Activated T-cell treated with anti-CD3 and anti-CD28 coated beads for 4 hours (primary cell): ENCODE data around the gene ATRIP.
"Not testable (repeated sequence)": the region's sequence is repeated elsewhere in the genome, so short reads cannot be mapped to it uniquely, and the experiment has no call there.

Experiments
- DNase-seq: peaks from one replicate; pipeline ENCODE4 v3.0.0-alpha.2; 2020

Gene ATRIP

DNA sequence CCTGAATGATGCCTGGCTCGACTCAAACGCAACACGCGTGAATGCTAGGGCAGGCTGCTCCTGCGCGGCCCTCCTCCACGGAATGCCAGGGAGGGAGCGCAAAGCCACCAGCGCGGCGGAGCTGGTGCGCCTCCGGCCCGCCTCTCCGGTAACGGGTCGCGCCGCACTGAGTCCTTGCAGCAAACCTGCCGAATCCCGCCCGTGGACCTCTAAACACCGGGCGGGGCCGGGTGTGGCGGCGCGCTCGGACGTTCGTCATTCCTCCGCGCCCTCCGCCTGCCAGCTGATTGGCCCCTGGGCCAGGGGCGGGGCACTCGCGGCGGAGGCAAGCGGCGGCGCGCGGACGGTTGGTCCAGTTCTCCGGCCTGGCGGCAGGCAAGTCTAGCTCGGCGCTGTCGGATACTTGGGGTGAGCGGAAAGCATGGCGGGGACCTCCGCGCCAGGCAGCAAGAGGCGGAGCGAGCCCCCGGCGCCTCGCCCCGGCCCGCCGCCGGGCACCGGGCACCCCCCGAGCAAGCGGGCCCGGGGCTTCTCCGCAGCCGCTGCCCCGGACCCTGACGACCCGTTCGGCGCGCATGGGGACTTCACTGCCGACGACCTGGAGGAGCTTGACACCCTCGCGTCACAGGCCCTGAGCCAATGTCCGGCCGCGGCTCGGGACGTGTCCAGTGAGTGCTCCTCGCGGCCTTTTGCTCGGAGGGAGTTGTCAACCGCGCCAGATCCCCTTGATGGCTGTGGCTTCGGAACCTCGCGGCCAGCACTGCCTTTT lies at the start of gene ATRIP:
ATRIP (plus strand) TSS at position 313 of the 769 bp plus-strand sequence; CDS start at position 422, 109 bp downstream.
- DNase-seq, result peak; percentile 73

- no peak for DNase-seq
These were observed 48.5 kb upstream of the ATRIP start for GRCh38 chr3:48397767-48398681.

DNA sequence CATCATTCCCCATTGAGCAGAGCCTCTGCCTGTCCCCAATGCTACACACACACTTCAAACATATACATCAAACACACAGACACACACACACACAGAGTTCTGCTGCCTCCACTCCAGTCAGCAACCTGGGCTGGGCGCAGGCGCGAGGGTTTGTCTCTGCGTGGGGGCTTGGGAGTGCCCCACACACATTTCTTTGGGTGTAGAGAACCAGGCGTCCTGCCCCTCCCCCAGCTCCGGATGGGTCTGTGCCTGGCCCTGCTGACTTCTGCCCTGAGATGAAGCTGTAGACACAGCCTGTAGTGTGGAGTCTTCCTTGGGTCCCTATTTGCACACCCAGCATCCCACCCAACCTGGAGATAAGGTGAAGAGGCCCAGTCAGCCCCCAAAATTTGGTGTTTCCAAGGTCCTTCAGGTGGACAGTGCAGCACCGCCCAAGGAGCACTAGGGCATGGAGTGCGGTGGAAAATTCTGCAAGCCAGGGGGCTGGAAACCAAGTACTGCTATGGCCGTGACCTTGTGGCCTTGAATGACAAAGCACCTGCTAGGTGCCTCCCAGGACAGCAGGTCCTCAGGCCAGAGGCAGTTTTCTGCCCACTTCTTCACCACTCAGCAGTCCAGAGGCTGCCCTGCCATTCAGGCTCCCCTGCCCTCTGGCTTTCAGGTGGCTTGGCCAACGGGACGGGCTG lies 47.7 kb upstream of the ATRIP start:
- DNase-seq, result no peak

DNA sequence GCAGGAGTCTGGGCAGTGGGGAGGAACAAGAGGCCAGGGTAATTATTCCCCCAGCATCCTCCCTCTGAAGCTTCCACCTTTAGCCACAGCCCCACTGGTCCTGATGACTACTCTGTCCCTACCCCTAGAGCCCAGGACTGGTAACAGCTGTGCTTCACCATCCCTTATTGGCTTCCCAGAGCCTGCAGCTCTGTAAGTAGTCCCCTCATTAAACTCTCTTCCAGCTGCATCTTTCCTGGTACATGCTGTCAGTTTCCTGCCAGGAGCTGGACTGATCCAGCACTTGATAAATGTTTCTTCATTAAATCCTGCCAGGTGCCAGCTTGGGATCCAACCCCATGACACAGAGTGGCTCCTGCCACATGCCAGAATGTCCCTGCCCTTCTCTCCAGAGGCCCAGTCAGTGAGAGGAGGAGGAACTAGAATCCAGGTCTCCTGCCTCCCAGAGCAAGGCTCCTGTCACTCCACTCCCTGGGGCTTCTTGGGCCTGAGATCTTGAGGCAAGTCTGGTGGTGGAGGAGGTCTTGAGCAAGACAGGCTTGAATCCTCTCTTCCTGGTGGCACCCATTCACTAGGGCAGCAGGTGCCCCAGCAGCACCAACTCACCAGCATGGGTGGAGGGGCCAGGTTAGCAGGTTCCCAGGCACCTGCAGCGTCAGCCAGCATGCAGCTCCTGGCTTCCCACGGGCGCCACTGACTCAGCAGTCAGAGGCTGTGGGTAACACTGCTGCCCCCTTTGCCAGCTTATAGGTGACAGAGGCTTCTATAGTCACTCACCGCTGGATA lies 47.0 kb upstream of the ATRIP start:
- DNase-seq, result no peak

DNA sequence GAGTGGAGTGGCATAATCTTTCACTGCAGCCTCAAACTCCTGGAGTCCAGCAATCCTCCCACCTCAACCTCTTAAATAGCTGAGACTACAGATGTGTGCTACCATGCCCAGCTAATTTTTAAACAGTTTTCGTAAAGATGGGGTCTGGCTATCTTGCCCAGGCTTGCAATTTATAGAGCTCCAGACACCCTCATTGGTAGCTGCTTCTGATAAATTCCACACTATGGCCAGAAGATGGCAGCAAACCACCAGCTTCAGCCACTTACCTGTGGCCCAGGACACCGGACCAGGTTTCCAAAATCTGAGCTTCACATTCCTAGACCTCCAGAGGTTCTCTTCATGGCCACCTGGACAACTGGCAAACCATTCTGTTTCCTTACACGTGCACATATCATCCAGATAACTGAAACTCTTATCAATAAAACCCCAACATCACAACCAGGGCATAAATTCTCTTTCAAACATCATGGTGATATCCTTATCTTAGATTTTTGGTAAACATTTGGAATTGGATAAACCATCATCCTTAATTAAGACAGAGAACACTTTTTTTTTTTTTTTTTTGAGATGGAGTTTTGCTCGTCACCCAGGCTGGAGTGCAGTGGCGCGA lies 45.6 kb upstream of the ATRIP start:
- DNase-seq, result peak; percentile 50

DNA sequence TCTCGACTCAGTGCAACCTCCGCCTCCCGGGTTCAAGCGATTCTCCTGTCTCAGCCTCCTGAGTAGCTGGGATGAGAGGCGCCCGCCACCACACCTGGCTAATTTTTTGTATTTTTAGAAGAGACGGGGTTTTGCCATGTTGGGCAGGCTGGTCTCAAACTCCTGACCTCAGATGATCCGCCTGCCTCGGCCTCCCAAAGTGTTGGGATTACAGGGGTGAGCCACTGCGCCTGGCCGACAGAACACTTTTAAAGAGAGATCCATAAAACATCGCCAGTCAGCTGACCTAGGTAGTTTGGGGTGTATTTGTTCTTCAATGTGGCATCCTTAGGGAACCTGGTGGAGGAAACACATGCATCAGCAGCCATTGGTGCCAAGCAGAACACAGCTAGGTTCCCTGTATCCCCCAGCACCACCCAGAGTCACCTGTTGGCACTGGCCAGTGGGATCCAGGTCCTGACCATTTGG lies 45.1 kb upstream of the ATRIP start:
- DNase-seq, result not testable (repeated sequence)

GRCh38 chr3:48402281-48402732 lies 44.2 kb upstream of the ATRIP start:
- DNase-seq, result no peak

DNA sequence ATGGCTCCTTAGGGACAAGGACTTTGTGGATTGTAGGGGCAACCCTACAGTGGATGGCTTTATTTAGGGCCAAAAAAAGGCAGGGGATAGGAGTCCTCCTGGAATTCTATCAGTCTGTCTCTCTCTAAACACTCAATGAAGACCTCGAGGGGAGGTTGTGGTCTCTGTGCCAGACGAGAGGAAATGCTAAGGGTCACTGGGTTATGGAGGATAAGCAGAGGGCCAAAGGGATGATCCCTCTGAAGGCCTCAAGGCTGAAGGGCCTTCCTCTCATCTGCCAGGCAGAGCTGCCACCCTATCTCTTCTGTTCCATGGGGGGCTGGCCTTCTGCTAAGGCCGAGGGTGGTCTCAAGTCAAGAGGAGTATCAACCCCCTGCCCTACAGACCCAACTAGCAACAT lies 43.6 kb upstream of the ATRIP start:
- DNase-seq, result no peak

DNA sequence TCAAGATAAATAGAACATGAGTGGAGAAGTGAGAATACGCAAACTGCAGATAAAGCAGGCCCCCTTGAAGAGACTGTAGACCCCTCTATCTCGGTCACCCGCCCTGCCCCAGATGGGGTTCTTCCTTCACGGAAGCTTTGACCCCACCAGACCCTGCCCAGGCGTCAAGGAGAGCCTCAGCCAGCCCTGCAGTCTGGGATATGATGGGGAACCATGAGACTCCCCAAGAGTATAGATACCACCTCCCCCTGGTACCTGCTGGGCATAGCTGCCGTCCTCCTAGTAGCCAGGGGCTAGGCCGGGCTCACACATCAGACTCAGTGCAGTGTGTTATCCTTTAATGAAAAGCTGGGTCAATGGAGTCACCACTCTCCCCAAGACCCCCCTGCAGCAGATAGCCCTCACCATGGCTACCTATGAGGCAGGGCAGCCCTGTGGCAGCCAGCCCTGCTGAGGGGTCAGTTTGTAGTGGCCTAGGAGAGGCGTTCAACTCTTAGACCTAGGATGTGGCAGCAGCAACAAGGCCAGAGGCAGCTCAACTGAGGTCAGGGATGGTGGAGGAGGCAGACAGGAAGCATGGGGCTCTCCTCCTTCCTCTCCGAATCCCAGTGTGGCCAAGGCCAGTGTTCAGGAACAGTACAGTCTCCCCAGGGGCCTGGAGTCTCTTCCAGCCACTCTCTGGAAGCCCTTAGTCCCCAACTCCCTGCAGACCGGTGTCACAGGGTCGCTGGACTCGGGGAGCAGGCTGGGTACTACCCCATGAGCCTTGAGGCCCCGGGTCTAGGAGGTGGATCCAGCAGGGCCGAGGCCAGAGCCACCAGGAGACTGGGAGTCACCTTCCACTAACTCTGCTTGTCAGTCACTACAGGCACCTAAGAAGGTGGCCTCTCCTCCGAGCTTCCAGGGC lies 42.8 kb upstream of the ATRIP start:
- no peak for DNase-seq

DNA sequence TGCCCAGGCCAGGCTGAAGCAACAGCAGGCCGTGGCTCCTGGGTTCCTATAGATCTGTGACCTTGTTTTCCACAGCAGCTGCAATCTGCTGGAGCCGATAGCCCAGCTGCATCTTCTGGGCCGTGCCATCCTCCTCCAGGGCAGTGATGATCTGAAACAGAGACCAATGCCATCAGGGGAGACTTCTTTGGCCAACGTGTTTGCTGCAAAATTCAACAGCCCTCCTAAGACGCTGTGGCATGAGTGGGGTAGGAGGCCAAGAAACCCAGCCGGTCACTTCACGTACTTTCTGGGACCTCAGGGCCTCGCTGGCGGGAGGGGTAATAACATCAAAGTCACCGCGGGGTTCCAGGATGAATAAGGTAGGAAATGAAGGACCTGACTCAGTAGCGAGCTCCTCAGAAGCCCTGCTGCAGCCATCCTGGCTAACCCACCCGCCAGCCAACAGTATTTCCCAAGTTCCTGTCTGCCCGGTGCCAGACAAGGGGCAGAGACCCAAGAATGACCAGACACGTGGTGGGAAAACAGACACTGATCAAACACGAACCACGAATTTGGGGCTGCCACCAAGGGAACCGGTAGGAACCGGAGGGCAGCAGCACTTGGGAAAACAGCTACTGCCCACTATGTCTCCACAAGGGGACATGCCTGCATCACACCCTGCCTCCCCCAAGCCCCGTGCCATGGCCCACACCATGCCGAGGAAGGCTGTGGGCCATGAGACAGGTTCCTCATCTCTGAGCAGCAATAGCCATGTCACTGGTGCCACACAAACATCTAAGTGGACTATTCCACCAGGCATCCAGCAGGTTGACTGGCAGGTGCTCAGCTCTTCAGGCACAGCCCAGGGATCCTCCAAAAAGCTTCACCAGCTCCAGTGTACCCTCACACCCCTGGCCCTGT lies 41.8 kb upstream of the ATRIP start:
- no peak for DNase-seq

DNA sequence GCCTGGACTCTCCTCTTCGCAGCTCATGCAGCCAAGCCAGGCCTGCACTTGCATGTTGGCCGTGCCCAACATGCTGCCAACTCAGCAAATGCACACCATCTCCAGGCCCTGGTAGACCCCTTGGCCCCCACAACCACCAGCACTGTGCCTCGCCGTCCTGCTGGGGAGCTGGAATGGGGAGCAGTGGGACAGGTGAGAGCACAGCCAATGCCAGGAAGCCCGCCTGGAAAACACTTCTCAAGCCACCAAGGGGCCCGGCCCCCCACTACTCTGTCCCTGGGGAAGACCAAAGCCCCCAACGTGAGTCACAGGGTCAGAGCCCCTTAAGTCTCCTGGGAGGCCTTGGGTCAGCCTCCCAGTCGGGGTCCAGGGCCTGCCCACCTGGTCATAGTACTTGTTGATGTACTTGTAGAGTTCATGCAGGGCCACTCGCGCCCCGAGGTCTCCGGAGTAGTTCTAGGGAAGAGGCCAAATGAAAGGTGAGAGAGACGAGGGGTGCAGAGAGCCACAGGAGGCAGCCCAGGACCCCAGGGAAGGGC lies 41.1 kb upstream of the ATRIP start:
- DNase-seq, result no peak

DNA sequence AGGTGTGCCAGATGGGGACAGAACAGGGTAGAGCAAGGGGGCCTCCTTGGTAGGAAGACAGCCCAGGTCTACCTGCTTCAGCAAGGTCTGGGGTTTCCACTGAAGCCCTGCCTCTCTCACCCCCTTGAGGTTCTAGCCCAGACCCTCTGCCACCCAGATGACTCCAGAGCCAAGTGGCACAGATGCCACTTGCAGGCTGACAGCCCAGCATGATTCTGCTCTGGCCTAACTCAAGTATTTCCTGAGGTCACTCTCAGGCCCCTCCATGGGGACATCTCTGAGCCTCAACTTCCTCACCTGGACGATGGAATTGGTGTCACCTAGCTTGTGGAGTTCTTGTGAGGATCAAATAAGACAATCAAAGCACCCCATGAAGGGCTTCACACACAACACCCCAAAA lies 40.6 kb upstream of the ATRIP start:
- DNase-seq, result no peak

GRCh38 chr3:48406443-48407431 lies 39.8 kb upstream of the ATRIP start:
- no peak for DNase-seq

GRCh38 chr3:48407542-48408099 lies 38.9 kb upstream of the ATRIP start:
- DNase-seq, result no peak

DNA sequence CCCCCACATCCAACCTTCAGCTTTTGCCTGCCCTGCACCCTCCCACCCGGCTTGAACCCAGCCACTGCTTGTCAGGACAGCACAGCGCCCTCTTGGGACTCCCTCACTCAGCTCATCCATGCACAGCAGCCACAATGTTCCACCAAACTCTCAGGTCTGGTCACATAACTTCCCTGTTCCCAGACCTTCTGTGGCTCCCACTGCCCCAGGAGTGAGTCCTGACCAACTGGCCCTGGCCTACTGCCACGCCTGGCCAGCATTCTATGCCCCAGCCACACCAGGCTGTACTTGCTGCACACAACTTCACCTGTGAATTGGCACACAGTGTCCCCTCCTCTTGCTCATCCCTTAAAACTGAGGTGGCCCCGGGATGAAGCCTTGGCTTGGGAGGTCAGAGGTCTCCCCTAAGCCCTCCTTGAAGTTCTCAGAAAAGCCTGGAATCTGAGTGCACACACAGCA lies 37.7 kb upstream of the ATRIP start:
- DNase-seq, result no peak

DNA sequence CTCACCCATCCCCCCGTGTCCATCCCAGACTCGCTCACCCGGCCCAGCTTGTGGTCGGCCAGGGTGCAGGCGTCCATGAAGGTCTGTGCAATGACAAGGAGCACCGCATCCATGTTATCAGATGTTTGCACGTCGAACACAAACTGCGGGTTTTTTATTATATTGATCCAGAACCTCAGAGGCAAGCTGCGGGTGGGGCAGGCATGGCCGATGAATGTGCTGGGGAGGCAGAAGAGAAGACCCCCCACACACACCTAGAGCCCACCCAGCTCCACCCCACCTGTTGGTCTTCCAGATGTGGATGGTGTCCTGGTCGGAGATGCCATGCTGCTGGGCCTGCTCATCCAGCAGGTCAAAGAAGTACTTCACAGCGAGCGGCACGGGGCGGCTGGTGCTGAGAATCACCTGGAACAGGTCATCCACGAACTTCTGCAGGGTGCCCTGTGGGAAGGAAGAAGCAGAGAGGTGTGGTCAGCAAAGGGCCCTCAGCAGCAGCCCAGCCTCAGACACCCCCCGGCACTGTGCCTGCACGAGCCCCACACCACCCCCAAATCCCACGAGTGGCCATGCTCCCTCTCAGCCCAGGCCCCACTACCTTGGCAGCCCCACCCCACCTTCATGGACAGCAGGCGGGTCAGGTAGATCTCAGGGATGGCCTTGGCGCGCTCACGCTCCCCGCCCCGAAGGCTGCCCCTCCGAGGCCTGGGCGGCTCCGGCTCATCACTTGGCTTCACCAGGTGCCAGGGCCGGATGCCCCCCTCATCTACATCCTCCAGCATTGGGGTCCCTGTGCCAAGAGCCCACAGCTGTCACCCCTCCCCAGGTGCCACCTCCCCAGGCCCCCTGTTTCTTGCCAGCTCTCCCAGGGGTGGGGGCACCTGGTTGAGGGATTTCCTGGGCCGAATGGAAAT lies 37.0 kb upstream of the ATRIP start:
- DNase-seq, result no peak
